CD4-positive, alpha-beta T cell treated with Interleukin-12 subunit alpha and Interleukin-12 subunit beta, for 1 hour (primary cell): ENCODE data around the gene VRK3.

Experiments used
- DNase-seq: peaks from one replicate; pipeline ENCODE4 v3.0.0-alpha.2; 2020

The VRK3 gene

GRCh38 chr19:50030225-50030624 lies 5.1 kb upstream of the VRK3 start:
- no peak for DNase-seq

- DNase-seq, result no peak
Observed at GRCh38 chr19:50026550-50026906, 1.4 kb upstream of the VRK3 start.

GRCh38 chr19:50025794-50026549 lies 800 bp upstream of the VRK3 start, which contains the start of gene ZNF473:
Gene ZNF473, plus strand, starts transcription at chr19:50026005. Its CDS starts 5,078 bp downstream, at chr19:50031083.
- DNase-seq, result peak; percentile 95

GRCh38 chr19:50024719-50025021 lies 502 bp downstream of the VRK3 start:
- no peak for DNase-seq

GRCh38 chr19:50022823-50023222 lies 2.3 kb downstream of the VRK3 start:
- DNase-seq, result no peak

GRCh38 chr19:50020481-50020880 lies 4.7 kb downstream of the VRK3 start:
- no peak for DNase-seq

- no peak for DNase-seq
Observed at GRCh38 chr19:50016225-50016807, 8.9 kb downstream of the VRK3 start.

GRCh38 chr19:50008532-50008931 lies 16.6 kb downstream of the VRK3 start:
- DNase-seq, result no peak

GRCh38 chr19:50007947-50008346 lies 17.2 kb downstream of the VRK3 start:
- DNase-seq, result no peak

GRCh38 chr19:50007170-50007569 lies 18.0 kb downstream of the VRK3 start:
- DNase-seq, result no peak

GRCh38 chr19:50005428-50005827 lies 19.7 kb downstream of the VRK3 start:
- no peak for DNase-seq

GRCh38 chr19:50003810-50004419 lies 21.3 kb downstream of the VRK3 start:
- DNase-seq, result peak; percentile 16

- no peak for DNase-seq
Observed at GRCh38 chr19:50003254-50003788, 21.9 kb downstream of the VRK3 start.

GRCh38 chr19:50002386-50002960 lies 22.7 kb downstream of the VRK3 start:
- DNase-seq, result no peak

- no peak for DNase-seq
Observed at GRCh38 chr19:50001775-50002174, 23.4 kb downstream of the VRK3 start.

- no peak for DNase-seq
Observed at GRCh38 chr19:50000841-50001557, 24.2 kb downstream of the VRK3 start.

- DNase-seq, result no peak
Observed at GRCh38 chr19:50000038-50000840, 24.9 kb downstream of the VRK3 start.

- no peak for DNase-seq
Observed at GRCh38 chr19:49999371-50000010, 25.7 kb downstream of the VRK3 start.

GRCh38 chr19:49997709-49998108 lies 27.5 kb downstream of the VRK3 start:
- peak; percentile 41 for DNase-seq

GRCh38 chr19:49988433-49988832 lies 36.7 kb downstream of the VRK3 start:
- DNase-seq, result no peak

GRCh38 chr19:49988007-49988406 lies 37.2 kb downstream of the VRK3 start:
- DNase-seq, result no peak
